Mucosa of descending colon (tissue), 3 donors: ENCODE results near the gene TRIO. TPM values are rescaled to one million over a fixed set of nuclear protein-coding genes. Genes with fewer than 3 reads are reported as not detected.

Source experiments
- ATAC-seq: fragments of 200-7000 bp; cut with Tn5 transposase; one replicate; pipeline ENCODE4 v1.9.1; 2020; ENCODE audit warnings: mild to moderate bottlenecking, moderate library complexity
- DNase-seq, 3 donors: peaks; one replicate each; pipeline ENCODE4 v3.0.0-alpha.2; 2020
- H3K36me3 ChIP-seq: fragments of 200-600 bp; one replicate; pipeline ENCODE4 v1.8.0; 2021; ENCODE audit warnings: low read depth, mild to moderate bottlenecking
- H3K4me1 ChIP-seq: fragments of 200-600 bp; one replicate; pipeline ENCODE4 v1.8.0; 2021; ENCODE audit warnings: low read depth, mild to moderate bottlenecking
- H3K4me3 ChIP-seq: fragments of 200-600 bp; one replicate; pipeline ENCODE4 v1.8.0; 2021; ENCODE audit warnings: mild to moderate bottlenecking
- H3K9me3 ChIP-seq: fragments of 200-600 bp; one replicate; pipeline ENCODE4 v1.8.0; 2021; ENCODE audit warnings: mild to moderate bottlenecking
- intact Hi-C, 2 donors: fragments of 100-400 bp; cut with DNase I in 1 of 2; cut with micrococcal nuclease in 1 of 2; formaldehyde crosslinking; loops; one replicate each; pipeline versions ENCODE4 v1.11.0 to v1.11.1; 2022; cut with DNase I, micrococcal nuclease
- total RNA-seq, 3 donors: library from RNA; stranded (reverse); fragmentation: NEBNext Ultra II Directional in 2 of 3; extraction: Animal tissue kit (Norgen Biotek cat#: 25700) in 2 of 3; gene quantifications; one replicate each; pipeline versions ENCODE4 v1.2.1 to v1.2.4, GENCODE V29; 2021 to 2023
- TF ChIP-seq, protein P1 (sequence below): fragments of 200-600 bp; IDR thresholded peaks from one replicate; pipeline ENCODE4 v1.8.0; 2022; ENCODE audit warnings: antibody characterized with exemption, mild to moderate bottlenecking
- donor health status: DM: no; HTN: no; CAD: no; lungs with moderate emphysema.
- donor health status: DM: no; HTN: no; CAD: no.
- donor health status: DM: no; HTN: yes; CAD: no.

The TRIO gene
- total RNA-seq, 3 donors from 2014 or later, result 164 to 231 (median 168) TPM

DNA sequence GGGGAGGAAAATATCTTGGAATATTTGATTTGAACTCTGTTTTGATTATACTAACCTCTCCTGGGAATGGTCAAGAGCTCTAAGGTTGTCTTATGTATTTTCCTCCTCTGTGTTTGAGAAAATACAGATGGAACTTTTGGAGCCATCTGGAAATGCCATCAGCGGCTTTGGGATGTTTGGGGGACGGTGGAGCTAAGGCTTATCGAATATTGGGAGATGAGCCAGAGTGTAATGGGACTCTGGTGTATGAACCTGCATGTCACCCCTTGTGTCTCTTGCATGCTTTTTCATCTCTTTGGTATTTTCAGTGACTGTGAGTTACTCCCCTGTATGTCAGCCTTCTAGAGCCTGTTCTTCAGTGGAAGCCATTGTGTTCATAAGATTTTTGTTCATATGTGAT, 258.5 kb downstream of the TRIO start:
- H3K36me3 ChIP-seq, result peaks cover 2% of the 10 kb centered on the region
- TF ChIP-seq, protein P1, sequence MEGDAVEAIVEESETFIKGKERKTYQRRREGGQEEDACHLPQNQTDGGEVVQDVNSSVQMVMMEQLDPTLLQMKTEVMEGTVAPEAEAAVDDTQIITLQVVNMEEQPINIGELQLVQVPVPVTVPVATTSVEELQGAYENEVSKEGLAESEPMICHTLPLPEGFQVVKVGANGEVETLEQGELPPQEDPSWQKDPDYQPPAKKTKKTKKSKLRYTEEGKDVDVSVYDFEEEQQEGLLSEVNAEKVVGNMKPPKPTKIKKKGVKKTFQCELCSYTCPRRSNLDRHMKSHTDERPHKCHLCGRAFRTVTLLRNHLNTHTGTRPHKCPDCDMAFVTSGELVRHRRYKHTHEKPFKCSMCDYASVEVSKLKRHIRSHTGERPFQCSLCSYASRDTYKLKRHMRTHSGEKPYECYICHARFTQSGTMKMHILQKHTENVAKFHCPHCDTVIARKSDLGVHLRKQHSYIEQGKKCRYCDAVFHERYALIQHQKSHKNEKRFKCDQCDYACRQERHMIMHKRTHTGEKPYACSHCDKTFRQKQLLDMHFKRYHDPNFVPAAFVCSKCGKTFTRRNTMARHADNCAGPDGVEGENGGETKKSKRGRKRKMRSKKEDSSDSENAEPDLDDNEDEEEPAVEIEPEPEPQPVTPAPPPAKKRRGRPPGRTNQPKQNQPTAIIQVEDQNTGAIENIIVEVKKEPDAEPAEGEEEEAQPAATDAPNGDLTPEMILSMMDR, result no peak
- intact Hi-C loops, result no loop called here
- DNase-seq (no peak), ATAC-seq (no peak)
- no peak overlapping the region for H3K4me3 ChIP-seq
- no peaks in the 10 kb centered on the region for H3K4me1 ChIP-seq
- H3K9me3 ChIP-seq, result no peaks in the 10 kb centered on the region

- no peak for ATAC-seq
- intact Hi-C loops, result no loop called here
- TF ChIP-seq, protein P1, result no peak
- DNase-seq, result no peak
- Histone ChIP-seq H3K9me3 (no peaks in the 10 kb centered on the region), H3K4me1 (no peaks in the 10 kb centered on the region), H3K4me3 (no peak overlapping the region), H3K36me3 (peaks cover 9% of the 10 kb centered on the region)
These were observed 259.3 kb downstream of the TRIO start for GRCh38 chr5:14402424-14402823.

DNA sequence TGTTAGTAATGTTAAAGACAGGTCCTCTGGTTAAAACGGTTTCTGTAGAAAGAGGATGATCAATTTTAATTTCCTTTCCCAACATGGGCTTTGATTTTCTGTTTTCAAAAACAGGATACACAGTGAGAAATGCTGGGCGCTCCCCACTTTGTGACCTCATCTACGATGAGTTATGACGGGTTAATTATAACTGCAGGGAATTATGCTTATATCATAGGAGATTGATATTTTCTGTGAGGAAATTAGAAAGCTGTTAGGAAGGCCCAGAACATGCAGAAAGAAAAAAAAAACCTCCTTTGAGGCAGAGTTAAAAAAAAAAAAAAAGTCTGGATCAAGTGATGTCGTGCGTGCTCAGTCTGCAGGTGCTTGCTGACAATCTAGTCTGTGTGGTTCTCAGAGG, 261.6 kb downstream of the TRIO start:
- Histone ChIP-seq H3K4me3 (no peak overlapping the region), H3K9me3 (no peaks in the 10 kb centered on the region), H3K4me1 (no peaks in the 10 kb centered on the region), H3K36me3 (peaks cover 9% of the 10 kb centered on the region)
- no peak for ATAC-seq
- TF ChIP-seq, protein P1, result no peak
- intact Hi-C loops, result no loop called here
- no peak for DNase-seq

- intact Hi-C loops, result no loop called here
- H3K36me3 ChIP-seq, result peaks cover 9% of the 10 kb centered on the region
- no peaks in the 10 kb centered on the region for H3K4me1 ChIP-seq
- H3K9me3 ChIP-seq, result no peaks in the 10 kb centered on the region
- DNase-seq, result peak in 1 of 3 donors; percentile 25
- ATAC-seq, result peak; percentile 74
- no peak overlapping the region for H3K4me3 ChIP-seq
- TF ChIP-seq, protein P1, result no peak
These were observed 262.1 kb downstream of the TRIO start for GRCh38 chr5:14405267-14405666.

DNA sequence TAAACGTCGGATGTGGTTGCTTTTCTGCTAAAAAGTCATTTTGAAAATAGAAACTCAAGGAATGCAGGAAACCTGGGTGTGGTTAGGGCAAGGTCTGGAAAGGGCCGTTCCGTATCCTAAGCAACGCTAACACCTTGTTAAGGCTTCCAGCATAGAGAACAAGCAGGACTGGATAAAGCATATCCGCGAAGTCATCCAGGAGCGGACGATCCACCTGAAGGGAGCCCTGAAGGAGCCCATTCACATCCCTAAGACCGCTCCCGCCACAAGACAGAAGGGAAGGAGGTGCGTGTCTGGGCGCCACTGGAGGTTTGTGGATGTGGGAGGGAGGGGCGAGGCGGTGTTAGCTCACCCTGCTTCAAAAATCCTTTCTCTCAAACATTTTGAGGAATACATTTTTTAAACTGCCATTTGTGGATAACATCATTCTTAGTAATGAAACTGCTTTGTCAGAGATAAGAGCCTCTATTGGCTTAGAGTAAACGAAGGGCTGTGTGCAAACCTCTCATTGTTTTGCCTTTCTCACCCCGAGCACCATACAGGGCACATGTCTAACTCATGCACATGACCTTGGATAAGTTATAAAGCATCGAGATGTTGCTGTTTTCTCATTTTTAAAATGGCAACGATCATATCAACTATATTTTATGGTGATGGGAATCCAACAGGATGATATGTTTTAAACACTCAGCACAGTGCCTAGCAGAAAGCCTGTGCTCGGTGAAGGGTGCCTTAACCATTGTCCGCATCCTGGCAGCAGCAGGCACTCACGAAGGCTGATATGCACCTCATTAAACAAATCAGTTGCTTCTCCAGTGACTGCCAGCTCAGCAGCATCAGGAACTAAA, 262.8 kb downstream of the TRIO start:
- H3K9me3 ChIP-seq, result no peaks in the 10 kb centered on the region
- no peaks in the 10 kb centered on the region for H3K4me1 ChIP-seq
- TF ChIP-seq, protein P1, result no peak
- H3K36me3 ChIP-seq, result peaks cover 9% of the 10 kb centered on the region
- ATAC-seq (peak; percentile 85), DNase-seq (peak in 1 of 3 donors; percentile 55)
- intact Hi-C loops, result no loop called here
- no peak overlapping the region for H3K4me3 ChIP-seq
